Esophagus squamous epithelium (tissue), 4 donors: ENCODE measurements around the gene SLC38A1.

ENCODE experiments used
- CTCF ChIP-seq, 6 experiments: fragments of 450-650 bp in 4 of 6; fragments of 200-600 bp in 2 of 6; sonication (generic) in 2 of 6; IDR thresholded peaks; one replicate each; pipeline ENCODE4 v1.5.1; 2016 to 2019; ENCODE audit warnings: antibody characterized with exemption in 6 of 6, mild to moderate bottlenecking in 4 of 6, moderate library complexity in 4 of 6
- POLR2A ChIP-seq, 4 donors: fragments of 450-650 bp; IDR thresholded peaks; one replicate each; pipeline ENCODE4 v1.6.1; 2017; ENCODE audit warnings: antibody characterized with exemption in 4 of 4, mild to moderate bottlenecking in 4 of 4, moderate library complexity in 3 of 4

- TF ChIP-seq CTCF (IDR thresholded peaks at IDR 0.05) (no peak), POLR2A (IDR thresholded peaks at IDR 0.05) (no peak)
Observed at GRCh38 chr12:46187023-46187422, 81.8 kb downstream of the SLC38A1 start.
